Gastroesophageal sphincter (tissue), 3 donors: ENCODE results near the gene COPA.

Experiments
- EP300 ChIP-seq: sonication (generic); formaldehyde crosslinking; IDR thresholded peaks from one replicate; pipeline ENCODE4 v1.6.1; 2017; ENCODE audit warnings: antibody characterized with exemption, mild to moderate bottlenecking
- POLR2A ChIP-seq, 2 donors: fragments of 450-650 bp; IDR thresholded peaks; one replicate each; pipeline ENCODE4 v1.6.1; 2017; ENCODE audit warnings: antibody characterized with exemption in 2 of 2, mild to moderate bottlenecking in 2 of 2, moderate library complexity in 1 of 2
- POLR2AphosphoS5 ChIP-seq: sonication (generic); formaldehyde crosslinking; IDR thresholded peaks from one replicate; pipeline ENCODE4 v1.6.1; 2017; ENCODE audit warnings: antibody characterized with exemption
- TF ChIP-seq, protein P1 (sequence below), 4 experiments: fragments of 200-600 bp in 2 of 4; fragments of 450-650 bp in 2 of 4; sonication (generic) in 1 of 4; IDR thresholded peaks; one replicate each; pipeline ENCODE4 v1.5.1; 2017 to 2019; ENCODE audit warnings: antibody characterized with exemption in 4 of 4, mild to moderate bottlenecking in 2 of 4, moderate library complexity in 2 of 4

DNA sequence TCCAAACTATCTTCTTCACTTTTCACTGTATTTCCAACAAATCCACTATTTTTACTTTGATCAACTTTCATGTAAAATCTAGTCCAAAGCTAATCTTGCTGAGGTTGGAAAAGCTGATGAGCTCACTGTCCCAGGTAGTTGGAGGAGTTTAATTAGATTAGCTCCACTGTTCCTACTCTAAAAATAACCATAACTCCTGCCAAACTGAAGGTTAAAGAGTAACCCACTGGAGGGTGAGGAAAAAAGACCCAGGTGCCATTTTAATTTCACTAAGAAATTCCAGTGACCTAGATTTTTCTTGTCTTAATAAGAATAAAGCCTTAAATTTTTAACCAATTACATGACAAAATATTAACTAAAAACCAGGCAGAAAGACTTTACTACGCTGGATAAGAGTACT is 96.0 kb downstream of the COPA start:
- TF ChIP-seq, protein P1, sequence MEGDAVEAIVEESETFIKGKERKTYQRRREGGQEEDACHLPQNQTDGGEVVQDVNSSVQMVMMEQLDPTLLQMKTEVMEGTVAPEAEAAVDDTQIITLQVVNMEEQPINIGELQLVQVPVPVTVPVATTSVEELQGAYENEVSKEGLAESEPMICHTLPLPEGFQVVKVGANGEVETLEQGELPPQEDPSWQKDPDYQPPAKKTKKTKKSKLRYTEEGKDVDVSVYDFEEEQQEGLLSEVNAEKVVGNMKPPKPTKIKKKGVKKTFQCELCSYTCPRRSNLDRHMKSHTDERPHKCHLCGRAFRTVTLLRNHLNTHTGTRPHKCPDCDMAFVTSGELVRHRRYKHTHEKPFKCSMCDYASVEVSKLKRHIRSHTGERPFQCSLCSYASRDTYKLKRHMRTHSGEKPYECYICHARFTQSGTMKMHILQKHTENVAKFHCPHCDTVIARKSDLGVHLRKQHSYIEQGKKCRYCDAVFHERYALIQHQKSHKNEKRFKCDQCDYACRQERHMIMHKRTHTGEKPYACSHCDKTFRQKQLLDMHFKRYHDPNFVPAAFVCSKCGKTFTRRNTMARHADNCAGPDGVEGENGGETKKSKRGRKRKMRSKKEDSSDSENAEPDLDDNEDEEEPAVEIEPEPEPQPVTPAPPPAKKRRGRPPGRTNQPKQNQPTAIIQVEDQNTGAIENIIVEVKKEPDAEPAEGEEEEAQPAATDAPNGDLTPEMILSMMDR (IDR thresholded peaks at IDR 0.05): no peak
- TF ChIP-seq POLR2AphosphoS5 (no peak), POLR2A (IDR thresholded peaks at IDR 0.05) (no peak), EP300 (no peak)
